ENCODE results near the gene CD2.
A peak's percentile ranks its signal among the peaks of the same experiment; 100 is the strongest.

Gene CD2

GRCh38 chr1:116739371-116740012, 14.7 kb upstream of the CD2 start:
- Histone ChIP-seq H3K36me3 (ENCODE audit: insufficient read depth, low read length) (peaks cover 10% of the 10 kb centered on the region; the same call in 1 of the 2 replicates), H3K79me2 (ENCODE audit: insufficient read depth, low read length) (no peaks in the 10 kb centered on the region), H3K4me1 (ENCODE audit: insufficient read depth, low read length) (peaks cover 32% of the 10 kb centered on the region), H3K4me3 (ENCODE audit: low read depth in 1 of 2, low read length in 2 of 2) (no peak overlapping the region), H3K27me3 (ENCODE audit: insufficient read depth, low read length, poor library complexity) (no peaks in the 10 kb centered on the region), H3K9me3 (ENCODE audit: insufficient read depth, low read length, severe bottlenecking) (peaks cover 33% of the 10 kb centered on the region), H3K9ac (ENCODE audit: low read depth, low read length) (no peak overlapping the region), H4K20me1 (ENCODE audit: insufficient read depth, low read length) (no peaks in the 10 kb centered on the region), H3K4me2 (ENCODE audit: insufficient read depth, low read length) (no peak overlapping the region), H2AFZ (ENCODE audit: low read depth, low read length) (peak overlapping the region; percentile 2; the same call in 1 of the 2 replicates), H3K27ac (ENCODE audit: low read length) (peak overlapping the region; percentile 74)
- no peak for DNase-seq
- TF ChIP-seq CTCF (IDR thresholded peaks at IDR 0.05; ENCODE audit: borderline replicate concordance, extremely low read depth, low read length, poor library complexity, severe bottlenecking) (no peak), EZH2 (IDR thresholded peaks at IDR 0.05; ENCODE audit: borderline replicate concordance, low read depth, low read length, severe bottlenecking) (no peak)
- ATAC-seq (ENCODE audit: insufficient read depth, low read depth) = no peak

- no peak for TF ChIP-seq EZH2 (IDR thresholded peaks at IDR 0.05; ENCODE audit: borderline replicate concordance, low read depth, low read length, severe bottlenecking)
- H3K27ac ChIP-seq (ENCODE audit: low read length) = peak overlapping the region; percentile 74
- no peak overlapping the region for H3K4me2 ChIP-seq (ENCODE audit: insufficient read depth, low read length)
- no peak for ATAC-seq (ENCODE audit: insufficient read depth, low read depth)
- H3K79me2 ChIP-seq (ENCODE audit: insufficient read depth, low read length) = no peaks in the 10 kb centered on the region
- peaks cover 41% of the 10 kb centered on the region for H3K9me3 ChIP-seq (ENCODE audit: insufficient read depth, low read length, severe bottlenecking)
- H3K27me3 ChIP-seq (ENCODE audit: insufficient read depth, low read length, poor library complexity) = no peaks in the 10 kb centered on the region
- peak overlapping the region; percentile 15 for H2AFZ ChIP-seq (ENCODE audit: low read depth, low read length)
- DNase-seq = no peak
- peaks cover 32% of the 10 kb centered on the region for H3K4me1 ChIP-seq (ENCODE audit: insufficient read depth, low read length)
- H3K36me3 ChIP-seq (ENCODE audit: insufficient read depth, low read length) = peaks cover 10% of the 10 kb centered on the region; the same call in 1 of the 2 replicates
- H4K20me1 ChIP-seq (ENCODE audit: insufficient read depth, low read length) = no peaks in the 10 kb centered on the region
- H3K4me3 ChIP-seq (ENCODE audit: low read depth in 1 of 2, low read length in 2 of 2) = no peak overlapping the region
- no peak overlapping the region for H3K9ac ChIP-seq (ENCODE audit: low read depth, low read length)
These were observed 13.9 kb upstream of the CD2 start for GRCh38 chr1:116740296-116740695.

GRCh38 chr1:116740746-116741145, 13.5 kb upstream of the CD2 start:
- Histone ChIP-seq H3K27me3 (ENCODE audit: insufficient read depth, low read length, poor library complexity) (no peaks in the 10 kb centered on the region), H3K4me3 (ENCODE audit: low read depth in 1 of 2, low read length in 2 of 2) (no peak overlapping the region), H2AFZ (ENCODE audit: low read depth, low read length) (peak overlapping the region; percentile 15; the same call in 1 of the 2 replicates), H3K9me3 (ENCODE audit: insufficient read depth, low read length, severe bottlenecking) (peaks cover 43% of the 10 kb centered on the region), H3K4me2 (ENCODE audit: insufficient read depth, low read length) (no peak overlapping the region), H3K36me3 (ENCODE audit: insufficient read depth, low read length) (peaks cover 10% of the 10 kb centered on the region; the same call in 1 of the 2 replicates), H3K9ac (ENCODE audit: low read depth, low read length) (no peak overlapping the region), H3K79me2 (ENCODE audit: insufficient read depth, low read length) (no peaks in the 10 kb centered on the region), H4K20me1 (ENCODE audit: insufficient read depth, low read length) (no peaks in the 10 kb centered on the region), H3K4me1 (ENCODE audit: insufficient read depth, low read length) (peaks cover 32% of the 10 kb centered on the region), H3K27ac (ENCODE audit: low read length) (peak overlapping the region; percentile 36; the same call in 1 of the 2 replicates)
- no peak for TF ChIP-seq CTCF (IDR thresholded peaks at IDR 0.05; ENCODE audit: borderline replicate concordance, extremely low read depth, low read length, poor library complexity, severe bottlenecking)
- no peak for TF ChIP-seq EZH2 (IDR thresholded peaks at IDR 0.05; ENCODE audit: borderline replicate concordance, low read depth, low read length, severe bottlenecking)
- ATAC-seq (ENCODE audit: insufficient read depth, low read depth) = no peak
- DNase-seq = no peak

GRCh38 chr1:116741836-116742565, 12.2 kb upstream of the CD2 start:
- no peaks in the 10 kb centered on the region for H4K20me1 ChIP-seq (ENCODE audit: insufficient read depth, low read length)
- peak overlapping the region in 1 of 2 experiments; percentile 12; a peak in 1 of 4 replicates for H3K4me3 ChIP-seq (ENCODE audit: low read depth in 1 of 2, low read length in 2 of 2)
- no peak for ATAC-seq (ENCODE audit: insufficient read depth, low read depth)
- H3K9me3 ChIP-seq (ENCODE audit: insufficient read depth, low read length, severe bottlenecking) = peaks cover 51% of the 10 kb centered on the region
- no peak overlapping the region for H2AFZ ChIP-seq (ENCODE audit: low read depth, low read length)
- peaks cover 10% of the 10 kb centered on the region; the same call in 1 of the 2 replicates for H3K36me3 ChIP-seq (ENCODE audit: insufficient read depth, low read length)
- no peak for DNase-seq
- H3K27ac ChIP-seq (ENCODE audit: low read length) = peak overlapping the region; percentile 25; the same call in 1 of the 2 replicates
- no peaks in the 10 kb centered on the region for H3K79me2 ChIP-seq (ENCODE audit: insufficient read depth, low read length)
- TF ChIP-seq EZH2 (IDR thresholded peaks at IDR 0.05; ENCODE audit: borderline replicate concordance, low read depth, low read length, severe bottlenecking) (no peak), CTCF (IDR thresholded peaks at IDR 0.05; ENCODE audit: borderline replicate concordance, extremely low read depth, low read length, poor library complexity, severe bottlenecking) (no peak)
- peaks cover 32% of the 10 kb centered on the region for H3K4me1 ChIP-seq (ENCODE audit: insufficient read depth, low read length)
- no peaks in the 10 kb centered on the region for H3K27me3 ChIP-seq (ENCODE audit: insufficient read depth, low read length, poor library complexity)
- no peak overlapping the region for H3K4me2 ChIP-seq (ENCODE audit: insufficient read depth, low read length)
- H3K9ac ChIP-seq (ENCODE audit: low read depth, low read length) = no peak overlapping the region
